Anterior cingulate cortex (tissue), 58 donors: ENCODE results near the gene QRFP.

Source experiments
- DNase-seq, 58 donors: peaks; one replicate each; lab custom pipeline; 2025; lab: John Stamatoyannopoulos, UW

The QRFP gene

GRCh38 chr9:130905902-130906734 lies 9.5 kb upstream of the QRFP start:
- no peak for DNase-seq

- DNase-seq: no peak
Measured at GRCh38 chr9:130905125-130905901, 8.7 kb upstream of the QRFP start.

- no peak for DNase-seq
Measured at GRCh38 chr9:130904070-130905044, 7.7 kb upstream of the QRFP start.

- DNase-seq: no peak
Measured at GRCh38 chr9:130903194-130904069, 6.8 kb upstream of the QRFP start.

GRCh38 chr9:130902204-130903185 lies 5.9 kb upstream of the QRFP start:
- DNase-seq: no peak

GRCh38 chr9:130901498-130902203 lies 5.0 kb upstream of the QRFP start:
- no peak for DNase-seq

GRCh38 chr9:130900701-130901497 lies 4.3 kb upstream of the QRFP start:
- no peak for DNase-seq

GRCh38 chr9:130899051-130899748 lies 2.6 kb upstream of the QRFP start:
- DNase-seq: no peak

GRCh38 chr9:130898552-130898852 lies 1.9 kb upstream of the QRFP start:
- no peak for DNase-seq

- no peak for DNase-seq
Measured at GRCh38 chr9:130897848-130898551, 1.4 kb upstream of the QRFP start.

- DNase-seq: no peak
Measured at GRCh38 chr9:130897105-130897751, 616 bp upstream of the QRFP start.

GRCh38 chr9:130895481-130896232 lies 955 bp downstream of the QRFP start:
- peak in 1 of 58 donors; percentile 23 for DNase-seq

GRCh38 chr9:130895038-130895437 lies 1.6 kb downstream of the QRFP start:
- DNase-seq: no peak

- DNase-seq: no peak
Measured at GRCh38 chr9:130894546-130894945, 2.1 kb downstream of the QRFP start.
